Gastrocnemius medialis (tissue), 4 donors: ENCODE measurements around the gene KLK13. TPM values are rescaled to one million over a fixed set of nuclear protein-coding genes. Genes with fewer than 3 reads are reported as not detected.

Experiments used
- ATAC-seq, 2 donors: fragments of 150-250 bp; one replicate each; pipeline ENCODE4 v1.9.1; 2016
- DNase-seq, 2 donors: peaks; one replicate each; pipeline ENCODE4 v3.0.0-alpha.2; 2019
- H3K27ac ChIP-seq, 4 donors: fragments of 200-600 bp; sonication (generic); 1 replicate in 1 of 4; 2 replicates in 3 of 4; pipeline ENCODE4 v1.5.1; 2016 to 2018; ENCODE audit warnings: mild to moderate bottlenecking in 2 of 4, moderate library complexity in 1 of 4
- H3K27me3 ChIP-seq, 3 donors: fragments of 200-600 bp; sonication (generic) in 2 of 3; 1 replicate in 1 of 3; 2 replicates in 2 of 3; pipeline versions ENCODE4 v1.5.1 to v1.6.0; 2016 to 2019; ENCODE audit warnings: mild to moderate bottlenecking in 1 of 3, moderate library complexity in 1 of 3
- H3K36me3 ChIP-seq, 2 donors: fragments of 200-600 bp; sonication (generic) in 1 of 2; one replicate each; pipeline ENCODE4 v1.5.1; 2017 to 2018
- H3K4me1 ChIP-seq, 2 donors: fragments of 200-600 bp; sonication (generic) in 1 of 2; one replicate each; pipeline ENCODE4 v1.5.1; 2016 to 2017; ENCODE audit warnings: mild to moderate bottlenecking in 2 of 2
- H3K4me3 ChIP-seq, 4 donors: fragments of 200-600 bp; sonication (generic) in 3 of 4; 1 replicate in 1 of 4; 2 replicates in 3 of 4; pipeline ENCODE4 v1.5.1; 2016 to 2019; ENCODE audit warnings: mild to moderate bottlenecking in 2 of 4
- H3K9me3 ChIP-seq, 3 donors: fragments of 200-600 bp; sonication (generic) in 2 of 3; 1 replicate in 1 of 3; 2 replicates in 2 of 3; pipeline ENCODE4 v1.5.1; 2016 to 2019
- POLR2A ChIP-seq, 2 donors: fragments of 450-650 bp; IDR thresholded peaks; one replicate each; pipeline ENCODE4 v1.6.1; 2017; ENCODE audit warnings: antibody characterized with exemption in 2 of 2, mild to moderate bottlenecking in 2 of 2, moderate library complexity in 2 of 2
- in situ Hi-C, 4 donors: fragments of 200-750 bp; cut with MboI; loops; one replicate each; pipeline versions ENCODE4 v1.15.0 to v1.8.0; 2017; ENCODE audit warnings: low sequenced_read_pairs in 4 of 4
- intact Hi-C: fragments of 100-400 bp; cut with DNase I; formaldehyde crosslinking; loops from one replicate; pipeline ENCODE4 v1.15.1; 2023; ENCODE audit warnings: low total_unique reads
- total RNA-seq, 4 donors: library from RNA; depleted of rRNA; stranded (reverse); fragments of >200 nt; gene quantifications; one replicate each; pipeline versions ENCODE4 v1.1.0 to v1.2.3, GENCODE V29; 2016
- TF ChIP-seq, protein P1 (sequence below), 5 experiments: fragments of 450-650 bp in 3 of 5; fragments of 200-600 bp in 2 of 5; sonication (generic) in 2 of 5; IDR thresholded peaks in 4 of 5; conservative IDR thresholded peaks in 1 of 5; 1 replicate in 4 of 5; 2 replicates in 1 of 5; pipeline ENCODE4 v1.5.1; 2016 to 2019; ENCODE audit warnings: antibody characterized with exemption in 5 of 5, mild to moderate bottlenecking in 3 of 5, moderate library complexity in 3 of 5

The KLK13 gene
- total RNA-seq, 4 donors from 2014 or later = not detected

DNA sequence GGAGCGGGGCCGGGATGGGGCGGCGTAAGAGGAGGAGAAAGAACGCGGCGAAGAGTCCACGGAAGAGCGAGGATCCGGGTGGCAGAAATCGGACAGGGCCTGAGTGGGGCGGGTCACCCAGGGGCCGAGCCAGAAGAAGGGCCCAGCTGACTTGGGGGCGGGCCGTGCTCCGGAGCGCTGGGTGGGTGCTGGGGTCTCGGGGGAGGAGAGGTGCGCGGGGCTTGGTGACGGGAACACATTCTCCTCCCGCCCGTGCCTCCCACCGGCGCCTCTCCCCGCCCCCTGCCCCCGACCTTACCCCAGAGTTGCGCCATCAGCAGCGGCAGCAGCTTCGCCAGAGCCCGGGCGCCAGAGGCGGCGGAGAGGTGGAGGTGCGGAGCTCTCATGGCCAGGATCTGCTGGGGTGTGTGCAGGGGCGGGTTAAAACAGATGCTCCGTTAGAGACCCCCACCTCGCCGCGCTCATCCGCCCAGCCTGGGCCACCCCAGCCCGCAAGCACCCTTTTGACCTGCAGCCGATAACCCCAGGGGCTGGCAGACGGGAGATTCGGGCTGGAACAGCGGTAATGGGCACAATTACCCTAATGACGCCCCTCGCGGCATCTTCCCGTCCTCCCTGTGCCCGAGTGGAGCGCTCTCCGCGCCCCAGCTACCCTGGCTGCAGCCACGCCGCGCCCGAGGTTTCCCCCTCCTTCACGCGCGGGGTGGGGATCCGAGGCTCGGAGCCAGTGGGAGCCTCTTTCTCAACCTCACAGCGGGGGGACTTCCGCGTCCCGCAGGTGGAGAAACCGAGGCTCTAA is 45.9 kb downstream of the KLK13 start:
- ATAC-seq (no peak), DNase-seq (no peak)
- in situ Hi-C loops = no loop called here

DNA sequence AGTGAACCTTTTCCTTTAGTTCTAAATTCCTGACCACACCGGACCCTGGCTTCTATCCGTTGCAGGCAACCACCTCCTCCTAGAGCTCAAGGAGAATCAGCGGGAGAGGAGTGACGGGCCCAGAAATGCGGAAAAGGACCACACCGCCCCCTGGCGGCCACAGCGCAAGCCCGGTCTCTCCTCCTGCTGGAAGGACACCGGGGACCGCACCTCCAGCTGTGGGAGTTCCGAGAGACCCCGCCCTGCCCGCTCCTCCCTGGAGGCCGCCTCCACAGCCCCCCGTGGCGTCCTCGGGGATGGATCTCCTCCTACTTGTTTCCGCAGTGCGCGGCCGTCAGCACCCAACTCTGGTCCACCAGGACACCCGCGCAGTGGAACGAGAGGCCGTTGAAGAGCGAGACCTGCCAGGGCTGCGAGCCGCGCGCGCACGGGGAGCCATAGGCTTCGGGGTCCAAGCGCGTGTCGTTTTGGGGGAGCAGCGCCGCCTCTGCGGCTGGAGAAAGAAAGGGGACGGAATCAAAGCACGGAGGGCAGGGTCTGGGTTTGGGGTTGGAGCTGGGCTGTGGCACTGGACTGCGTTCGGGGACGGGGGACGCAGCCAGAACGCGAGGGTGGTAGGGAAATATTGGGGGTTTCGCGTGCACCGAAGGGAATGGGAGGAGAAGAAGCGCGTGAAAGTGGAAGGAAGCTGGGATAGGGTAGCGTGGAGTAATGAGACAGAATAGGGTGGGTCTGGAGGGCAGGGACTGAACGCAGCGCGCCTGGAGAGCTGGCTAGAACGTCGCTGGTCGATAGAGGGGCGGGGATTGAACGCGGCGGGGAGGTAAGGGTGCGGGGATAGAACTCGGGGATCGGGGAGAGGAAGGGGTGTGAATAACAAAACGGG is 47.9 kb downstream of the KLK13 start:
- H3K36me3 ChIP-seq = no peaks in the 10 kb centered on the region
- intact Hi-C loops (no loop called here), in situ Hi-C loops (no loop called here)
- ATAC-seq (no peak), DNase-seq (no peak)
- no peaks in the 10 kb centered on the region for H3K4me1 ChIP-seq
- peak overlapping the region in 1 of 4 donors; percentile 36 for H3K4me3 ChIP-seq
- no peaks in the 10 kb centered on the region for H3K9me3 ChIP-seq
- no peak overlapping the region for H3K27ac ChIP-seq
- peaks cover 26 to 43% (median 42%) of the 10 kb centered on the region in 3 donors for H3K27me3 ChIP-seq
- TF ChIP-seq, protein P1, sequence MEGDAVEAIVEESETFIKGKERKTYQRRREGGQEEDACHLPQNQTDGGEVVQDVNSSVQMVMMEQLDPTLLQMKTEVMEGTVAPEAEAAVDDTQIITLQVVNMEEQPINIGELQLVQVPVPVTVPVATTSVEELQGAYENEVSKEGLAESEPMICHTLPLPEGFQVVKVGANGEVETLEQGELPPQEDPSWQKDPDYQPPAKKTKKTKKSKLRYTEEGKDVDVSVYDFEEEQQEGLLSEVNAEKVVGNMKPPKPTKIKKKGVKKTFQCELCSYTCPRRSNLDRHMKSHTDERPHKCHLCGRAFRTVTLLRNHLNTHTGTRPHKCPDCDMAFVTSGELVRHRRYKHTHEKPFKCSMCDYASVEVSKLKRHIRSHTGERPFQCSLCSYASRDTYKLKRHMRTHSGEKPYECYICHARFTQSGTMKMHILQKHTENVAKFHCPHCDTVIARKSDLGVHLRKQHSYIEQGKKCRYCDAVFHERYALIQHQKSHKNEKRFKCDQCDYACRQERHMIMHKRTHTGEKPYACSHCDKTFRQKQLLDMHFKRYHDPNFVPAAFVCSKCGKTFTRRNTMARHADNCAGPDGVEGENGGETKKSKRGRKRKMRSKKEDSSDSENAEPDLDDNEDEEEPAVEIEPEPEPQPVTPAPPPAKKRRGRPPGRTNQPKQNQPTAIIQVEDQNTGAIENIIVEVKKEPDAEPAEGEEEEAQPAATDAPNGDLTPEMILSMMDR (IDR thresholded peaks at IDR 0.05 in 4 of 5, conservative IDR thresholded peaks at IDR 0.05 in 1 of 5) = no peak
- TF ChIP-seq POLR2A (IDR thresholded peaks at IDR 0.05) = no peak

More for the DNA sequence above, 45.9 kb downstream of the KLK13 start:
- peaks cover 28 to 43% (median 42%) of the 10 kb centered on the region in 3 donors for H3K27me3 ChIP-seq
- no peaks in the 10 kb centered on the region for H3K9me3 ChIP-seq
- TF ChIP-seq POLR2A (IDR thresholded peaks at IDR 0.05) = no peak
- TF ChIP-seq, protein P1 (IDR thresholded peaks at IDR 0.05 in 4 of 5, conservative IDR thresholded peaks at IDR 0.05 in 1 of 5) = no peak
- no peak overlapping the region for H3K27ac ChIP-seq
- intact Hi-C loops = no loop called here
- no peaks in the 10 kb centered on the region for H3K36me3 ChIP-seq
- H3K4me1 ChIP-seq = no peaks in the 10 kb centered on the region
- peak overlapping the region in 3 of 4 donors; percentile 16 to 28 (median 27) for H3K4me3 ChIP-seq

DNA sequence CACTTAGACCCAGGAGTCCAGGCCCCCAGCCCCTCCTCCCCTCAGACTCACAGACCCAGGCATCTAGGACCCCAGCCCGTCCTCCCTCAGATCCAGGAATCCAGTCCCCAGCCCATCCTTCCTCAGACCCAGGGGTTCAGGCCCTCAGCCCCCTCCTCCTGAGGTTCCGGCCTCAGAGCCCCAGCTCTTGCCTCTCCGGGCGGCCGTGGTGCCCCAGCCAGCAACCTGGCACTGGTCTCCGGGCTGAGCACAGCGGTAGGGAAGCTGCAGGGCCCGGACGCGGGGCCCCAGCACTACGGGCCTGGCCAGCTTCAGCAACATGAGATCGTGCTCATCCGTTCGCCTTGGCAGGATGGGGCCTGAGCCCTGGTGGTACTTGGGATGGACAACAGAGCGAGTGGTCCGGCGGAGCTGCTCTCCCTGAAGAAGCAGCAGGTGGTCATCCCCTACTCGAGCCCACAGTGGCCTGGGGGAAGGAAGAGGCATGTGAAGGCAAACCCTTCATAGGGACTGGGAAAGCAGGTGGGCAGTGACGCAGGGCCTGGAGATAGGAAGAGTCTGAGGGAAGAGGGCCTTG is 49.1 kb downstream of the KLK13 start:
- Histone ChIP-seq H3K27me3 (peaks cover 26 to 43% (median 42%) of the 10 kb centered on the region in 3 donors), H3K9me3 (no peaks in the 10 kb centered on the region), H3K4me1 (no peaks in the 10 kb centered on the region), H3K36me3 (no peaks in the 10 kb centered on the region), H3K27ac (no peak overlapping the region), H3K4me3 (no peak overlapping the region)
- DNase-seq = no peak
- intact Hi-C loops (no loop called here), in situ Hi-C loops (no loop called here)
- TF ChIP-seq, protein P1 (IDR thresholded peaks at IDR 0.05 in 4 of 5, conservative IDR thresholded peaks at IDR 0.05 in 1 of 5) = no peak
- no peak for TF ChIP-seq POLR2A (IDR thresholded peaks at IDR 0.05)
- ATAC-seq = no peak

DNA sequence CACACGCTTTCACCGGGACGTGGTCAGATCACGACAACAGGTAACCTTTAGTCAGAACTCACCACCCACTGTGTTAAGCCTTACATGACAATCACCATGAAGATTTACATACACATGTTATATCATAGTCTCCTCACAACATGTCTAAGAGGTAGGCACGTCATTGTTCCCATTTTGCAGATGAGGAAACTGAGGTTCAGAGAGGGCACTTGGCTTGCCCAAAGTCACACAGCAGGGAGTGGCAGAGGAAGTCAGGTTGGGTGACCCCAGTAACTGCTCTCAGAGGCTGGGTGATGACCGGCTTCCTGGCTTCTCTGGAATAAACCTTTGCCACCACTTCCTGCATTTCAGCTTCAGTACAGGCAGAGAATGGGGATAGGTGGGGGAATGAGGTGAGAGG is 50.6 kb downstream of the KLK13 start:
- TF ChIP-seq, protein P1 (IDR thresholded peaks at IDR 0.05 in 4 of 5, conservative IDR thresholded peaks at IDR 0.05 in 1 of 5) = no peak
- TF ChIP-seq POLR2A (IDR thresholded peaks at IDR 0.05) = no peak
- Histone ChIP-seq H3K27ac (no peak overlapping the region), H3K36me3 (no peaks in the 10 kb centered on the region), H3K27me3 (peaks cover 24 to 37% (median 36%) of the 10 kb centered on the region in 3 donors), H3K9me3 (no peaks in the 10 kb centered on the region), H3K4me3 (no peak overlapping the region), H3K4me1 (no peaks in the 10 kb centered on the region)
- no peak for ATAC-seq
- no peak for DNase-seq
- intact Hi-C loops (no loop called here), in situ Hi-C loops (no loop called here)
